SK-N-SH treated with all-trans-retinoic acid at 6 μM for 48 hours (cell line): ENCODE results near the gene PSMB11.

Experiments used
- ARNTL ChIP-seq: fragments of 450-650 bp; formaldehyde crosslinking; IDR thresholded peaks from 2 replicates; pipeline ENCODE4 v1.5.0; 2020; ENCODE audit warnings: low read depth, mild to moderate bottlenecking, moderate library complexity, borderline replicate concordance
- ESRRG ChIP-seq: fragments of 250-450 bp; sonication (Bioruptor Pico); IDR thresholded peaks from 2 replicates; pipeline ENCODE4 v1.6.1; 2021; ENCODE audit warnings: mild to moderate bottlenecking
- PATZ1 ChIP-seq: fragments of 250-450 bp; sonication (Bioruptor Pico); IDR thresholded peaks from 2 replicates; pipeline ENCODE4 v1.8.0; 2020; ENCODE audit warnings: mild to moderate bottlenecking, moderate library complexity, borderline replicate concordance
- TSHZ2 ChIP-seq: fragments of 250-450 bp; sonication (Bioruptor Pico); IDR thresholded peaks from 2 replicates; pipeline ENCODE4 v1.5.0; 2020; ENCODE audit warnings: mild to moderate bottlenecking, moderate library complexity
- ZC3H10 ChIP-seq: fragments of 250-450 bp; sonication (Bioruptor Pico); IDR thresholded peaks from 2 replicates; pipeline ENCODE4 v1.5.1; 2021; ENCODE audit warnings: mild to moderate bottlenecking, moderate library complexity
- ZFP3 ChIP-seq: fragments of 250-450 bp; sonication (Bioruptor Pico); IDR thresholded peaks from 2 replicates; pipeline ENCODE4 v1.5.0; 2020; ENCODE audit warnings: mild to moderate bottlenecking, moderate library complexity

- no peak for TF ChIP-seq ZC3H10
- no peak for TF ChIP-seq ARNTL
- no peak for TF ChIP-seq ESRRG
- TF ChIP-seq TSHZ2 (CRISPR knock-in tag) = no peak
- TF ChIP-seq PATZ1 (CRISPR knock-in tag) = no peak
- no peak for TF ChIP-seq ZFP3
These were observed 18.7 kb downstream of the PSMB11 start for GRCh38 chr14:23060536-23061260.
